Sigmoid colon (tissue), 7 donors: Measurements from ENCODE around the gene FHL2. TPM values are rescaled to one million over a fixed set of nuclear protein-coding genes. Genes with fewer than 3 reads are reported as not detected.

Experiments
- DNase-seq: peaks from one replicate; pipeline ENCODE4 v3.0.0-alpha.2; 2019
- H3K27ac ChIP-seq, 4 donors: fragments of 200-600 bp; sonication (generic); one replicate each; pipeline ENCODE4 v1.5.1; 2016 to 2019; ENCODE audit warnings: mild to moderate bottlenecking in 1 of 4
- H3K27me3 ChIP-seq, 3 donors: fragments of 200-600 bp; sonication (generic); one replicate each; pipeline ENCODE4 v1.5.1; 2019; ENCODE audit warnings: mild to moderate bottlenecking in 1 of 3
- H3K36me3 ChIP-seq, 4 donors: fragments of 200-600 bp; sonication (generic); one replicate each; pipeline ENCODE4 v1.5.1; 2016 to 2019
- H3K4me1 ChIP-seq, 4 donors: fragments of 200-600 bp; sonication (generic); one replicate each; pipeline ENCODE4 v1.5.1; 2017 to 2019
- H3K4me3 ChIP-seq, 4 donors: fragments of 200-600 bp; sonication (generic); one replicate each; pipeline ENCODE4 v1.5.1; 2017 to 2019; ENCODE audit warnings: mild to moderate bottlenecking in 2 of 4, moderate library complexity in 1 of 4
- H3K9me3 ChIP-seq, 4 donors: fragments of 200-600 bp in 3 of 4; sonication (generic) in 3 of 4; one replicate each; pipeline versions ENCODE4 v1.5.1 to v1.6.1; 2013 to 2019
- CTCF ChIP-seq, 4 experiments: fragments of 450-650 bp in 3 of 4; fragments of 200-600 bp in 1 of 4; IDR thresholded peaks; one replicate each; pipeline ENCODE4 v1.5.1; 2016 to 2019; ENCODE audit warnings: antibody characterized with exemption in 4 of 4, mild to moderate bottlenecking in 3 of 4, moderate library complexity in 2 of 4
- EP300 ChIP-seq, 4 donors: sonication (generic); formaldehyde crosslinking; IDR thresholded peaks; one replicate each; pipeline ENCODE4 v1.6.1; 2017; ENCODE audit warnings: antibody characterized with exemption in 4 of 4
- POLR2A ChIP-seq, 2 donors: fragments of 450-650 bp; IDR thresholded peaks; one replicate each; pipeline ENCODE4 v1.6.1; 2016; ENCODE audit warnings: antibody characterized with exemption in 2 of 2, mild to moderate bottlenecking in 2 of 2, moderate library complexity in 2 of 2
- POLR2AphosphoS5 ChIP-seq, 4 donors: sonication (generic); formaldehyde crosslinking; IDR thresholded peaks; one replicate each; pipeline ENCODE4 v1.6.1; 2017; ENCODE audit warnings: antibody characterized with exemption in 4 of 4
- WGBS, 2 donors: extraction: QIAGEN DNeasy Blood & Tissue Kit; methylation state at CpG; one replicate each; pipeline ENCODE4 v1.1.7; 2013; 5-methylcytosine and 5-hydroxymethylcytosine counted together
- intact Hi-C: fragments of 100-400 bp; cut with DNase I; formaldehyde crosslinking; loops from one replicate; pipeline ENCODE4 v1.15.1; 2023
- polyA plus RNA-seq, 3 donors: library from polyadenylated mRNA; stranded (reverse); fragments of 200-250 nt; gene quantifications; one replicate each; pipeline ENCODE4 v1.2.3, GENCODE V29; 2013
- total RNA-seq, 4 donors: library from RNA; depleted of rRNA; stranded (reverse); fragments of >200 nt; gene quantifications; one replicate each; pipeline ENCODE4 v1.1.0, GENCODE V29; 2016
- donor health status: healthy with polysubstance abuse.
- donor health status: Bipolar disorder and iron deficiency.
- donor health status: healthy.

Gene FHL2
- total and polyA plus RNA-seq, 7 donors, result 62.0 to 210 (median 98.8) TPM

GRCh38 chr2:105323111-105323510 is 75.7 kb downstream of the FHL2 start:
- Histone ChIP-seq H3K4me3 (no peak overlapping the region), H3K27ac (no peak overlapping the region), H3K27me3 (no peaks in the 10 kb centered on the region), H3K36me3 (no peaks in the 10 kb centered on the region), H3K4me1 (peaks cover 0 to 20% (median 4%) of the 10 kb centered on the region in 4 donors), H3K9me3 (no peaks in the 10 kb centered on the region)
- TF ChIP-seq POLR2AphosphoS5 (IDR thresholded peaks at IDR 0.05), result no peak
- no peak for TF ChIP-seq EP300 (IDR thresholded peaks at IDR 0.05)
- no peak for TF ChIP-seq POLR2A (IDR thresholded peaks at IDR 0.05)
- TF ChIP-seq CTCF (IDR thresholded peaks at IDR 0.05), result no peak
- intact Hi-C loops, result no loop called here
- 72 to 81% methylated on average over 5 of the region's 5 CpGs for WGBS, 2 donors
- no peak for DNase-seq

- no peaks in the 10 kb centered on the region for H3K36me3 ChIP-seq
- no peak for TF ChIP-seq POLR2AphosphoS5 (IDR thresholded peaks at IDR 0.05)
- no peak for TF ChIP-seq POLR2A (IDR thresholded peaks at IDR 0.05)
- no peak for TF ChIP-seq CTCF (IDR thresholded peaks at IDR 0.05)
- TF ChIP-seq EP300 (IDR thresholded peaks at IDR 0.05), result no peak
- peaks cover 0 to 9% (median 0%) of the 10 kb centered on the region in 4 donors for H3K4me1 ChIP-seq
- H3K9me3 ChIP-seq, result no peaks in the 10 kb centered on the region
- no peaks in the 10 kb centered on the region for H3K27me3 ChIP-seq
- 87 to 89% methylated on average over 3 of the region's 3 CpGs for WGBS, 2 donors
- DNase-seq, result no peak
- H3K4me3 ChIP-seq, result no peak overlapping the region
- intact Hi-C loops, result no loop called here
- no peak overlapping the region for H3K27ac ChIP-seq
Measured at GRCh38 chr2:105321875-105322646, 76.8 kb downstream of the FHL2 start.

- intact Hi-C loops, result no loop called here
- Histone ChIP-seq H3K4me1 (peaks cover 0 to 7% (median 0%) of the 10 kb centered on the region in 4 donors), H3K9me3 (no peaks in the 10 kb centered on the region), H3K27ac (no peak overlapping the region), H3K27me3 (no peaks in the 10 kb centered on the region), H3K36me3 (no peaks in the 10 kb centered on the region), H3K4me3 (no peak overlapping the region)
- DNase-seq, result no peak
- 72 to 76% methylated on average over 7 of the region's 7 CpGs for WGBS, 2 donors
- no peak for TF ChIP-seq CTCF (IDR thresholded peaks at IDR 0.05)
- no peak for TF ChIP-seq POLR2A (IDR thresholded peaks at IDR 0.05)
Measured at GRCh38 chr2:105320651-105321215, 78.1 kb downstream of the FHL2 start.

GRCh38 chr2:105317937-105318336 is 80.9 kb downstream of the FHL2 start:
- TF ChIP-seq POLR2AphosphoS5 (IDR thresholded peaks at IDR 0.05) (no peak), CTCF (IDR thresholded peaks at IDR 0.05) (no peak), EP300 (IDR thresholded peaks at IDR 0.05) (no peak), POLR2A (IDR thresholded peaks at IDR 0.05) (no peak)
- Histone ChIP-seq H3K4me1 (peaks cover 0 to 7% (median 0%) of the 10 kb centered on the region in 4 donors), H3K27ac (no peak overlapping the region), H3K36me3 (no peaks in the 10 kb centered on the region), H3K27me3 (no peaks in the 10 kb centered on the region), H3K9me3 (no peaks in the 10 kb centered on the region), H3K4me3 (no peak overlapping the region)
- WGBS, 2 donors, result 97% methylated on average over 3 of the region's 3 CpGs
- DNase-seq, result no peak
- intact Hi-C loops, result no loop called here
